Measurements from ENCODE around the gene CFAP69. TPM values are rescaled to one million over a fixed set of nuclear protein-coding genes. Genes with fewer than 3 reads are reported as not detected.
A peak's percentile ranks its signal among the peaks of the same experiment; 100 is the strongest.
"Not testable (repeated sequence)": the region's sequence is repeated elsewhere in the genome, so short reads cannot be mapped to it uniquely, and the experiment has no call there.

Gene CFAP69
- total and polyA plus RNA-seq, 5 experiments from 2014 or later: 0.39 to 0.77 TPM; not detected in 3

DNA sequence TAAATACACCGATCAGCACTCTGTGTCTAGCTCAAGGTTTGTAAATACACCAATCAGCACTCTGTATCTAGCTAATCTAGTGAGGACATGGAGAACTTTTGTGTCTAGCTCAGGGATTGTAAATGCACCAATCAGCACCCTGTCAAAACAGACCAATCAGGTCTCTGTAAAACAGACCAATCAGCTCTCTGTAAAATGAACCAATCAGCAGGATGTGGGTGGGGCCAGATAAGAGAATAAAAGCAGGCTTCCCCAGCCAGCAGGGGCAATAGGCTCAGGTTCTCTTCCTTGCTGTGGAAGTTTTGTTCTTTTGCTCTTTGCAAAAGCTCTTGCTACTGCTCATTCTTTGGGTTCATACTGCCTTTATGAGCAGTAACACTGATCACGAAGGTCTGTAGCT is 90.0 kb downstream of the CFAP69 start:
- H3K27me3 Mint-ChIP-seq: peaks cover 0 to 17% (median 8%) of the 10 kb centered on the region in 5 donors
- POLR2A ChIA-PET, DNase-seq, H3K9me3 Mint-ChIP-seq, H3K36me3 Mint-ChIP-seq, H3K4me3 Mint-ChIP-seq, H3K4me1 Mint-ChIP-seq, H3K27ac Mint-ChIP-seq, ATAC-seq: not testable (repeated sequence)

- Mint-ChIP-seq H3K4me1 (no peaks in the 10 kb centered on the region), H3K36me3 (no peaks in the 10 kb centered on the region), H3K4me3 (no peak overlapping the region), H3K27me3 (peaks cover 0 to 11% (median 8%) of the 10 kb centered on the region in 5 donors), H3K27ac (no peak overlapping the region), H3K9me3 (no peaks in the 10 kb centered on the region)
- POLR2A ChIA-PET: no interaction called here
- DNase-seq: no peak
- no peak for ATAC-seq
Measured at GRCh38 chr7:90337106-90337505, 92.1 kb downstream of the CFAP69 start.

DNA sequence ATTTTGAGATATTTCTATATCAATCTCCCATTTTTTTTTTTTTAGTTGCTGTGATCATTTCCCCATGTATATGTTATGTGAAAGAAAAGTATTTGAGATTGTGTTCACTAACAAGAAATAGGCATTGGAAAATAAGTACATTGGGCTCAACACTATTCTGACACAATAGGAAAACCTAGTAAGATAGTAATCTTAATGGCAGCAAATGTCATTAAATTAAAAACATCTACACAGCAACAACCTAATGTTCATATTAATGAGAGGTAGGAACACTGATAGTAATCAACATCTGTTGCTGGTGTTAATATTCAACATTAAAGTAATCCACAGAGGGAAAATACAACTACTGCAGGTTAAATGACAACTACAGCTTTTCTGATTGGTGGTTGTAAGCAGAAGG is 100.0 kb downstream of the CFAP69 start:
- H3K4me1 Mint-ChIP-seq: peaks cover 16 to 46% (median 42%) of the 10 kb centered on the region in 4 donors
- peaks cover 0 to 7% (median 3%) of the 10 kb centered on the region in 3 donors for H3K36me3 Mint-ChIP-seq
- H3K9me3 Mint-ChIP-seq: no peaks in the 10 kb centered on the region
- H3K27ac Mint-ChIP-seq: peak overlapping the region; percentile 98 to 100 (median 100)
- POLR2A ChIA-PET: no interaction called here
- ATAC-seq (no peak), DNase-seq (no peak)
- no peaks in the 10 kb centered on the region for H3K27me3 Mint-ChIP-seq
- peak overlapping the region in 9 of 10 donors; percentile 94 to 99 (median 96) for H3K4me3 Mint-ChIP-seq

DNA sequence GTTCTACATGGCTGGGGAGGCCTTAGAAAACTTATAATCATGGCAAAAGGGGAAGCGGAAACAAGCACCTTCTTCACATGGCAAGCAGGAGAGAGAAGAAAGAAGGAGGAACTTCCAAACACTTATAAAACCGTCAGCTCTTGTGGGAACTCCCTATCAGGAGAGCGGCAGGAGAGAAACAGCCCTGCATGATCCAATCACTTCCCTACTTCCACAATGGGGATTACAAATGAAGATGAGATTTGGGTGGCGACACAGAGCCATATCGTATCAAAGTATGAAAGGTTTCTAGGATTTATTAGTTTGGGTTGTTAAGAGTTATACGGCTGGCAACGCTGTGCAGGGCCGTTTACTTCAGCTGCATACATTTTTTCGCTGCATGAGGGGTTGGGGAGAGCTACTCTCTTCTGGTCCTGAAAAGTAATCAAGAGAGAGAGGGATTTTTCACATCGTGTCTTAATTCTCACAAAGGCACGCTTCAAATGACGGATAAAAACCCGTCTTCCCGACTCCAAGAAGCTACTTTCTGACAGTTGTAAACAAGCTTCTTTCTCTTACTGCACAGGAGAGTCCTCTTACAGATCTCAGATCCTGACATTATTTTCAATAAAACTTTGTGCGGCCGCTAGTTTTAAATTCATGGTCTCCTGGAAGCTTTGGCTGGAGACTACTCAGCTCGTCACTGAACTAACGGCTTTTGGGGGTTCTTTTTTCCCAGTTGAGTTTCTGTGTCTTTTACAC is 100.8 kb downstream of the CFAP69 start:
- peak overlapping the region; percentile 98 to 100 (median 100) for H3K27ac Mint-ChIP-seq
- ATAC-seq: peak; percentile 7 to 12
- peak overlapping the region; percentile 94 to 99 (median 96) for H3K4me3 Mint-ChIP-seq
- no peaks in the 10 kb centered on the region for H3K9me3 Mint-ChIP-seq
- POLR2A ChIA-PET: interaction anchor here (1.1 to 1.5 kb wide), 2 partner anchors 57 to 58 kb away, joined by 4 to 5 read pairs; partner anchors contain the start of gene CLDN12
- DNase-seq: no peak
- peaks cover 0 to 12% (median 3%) of the 10 kb centered on the region in 3 donors for H3K36me3 Mint-ChIP-seq
- H3K27me3 Mint-ChIP-seq: no peaks in the 10 kb centered on the region
- peaks cover 19 to 54% (median 50%) of the 10 kb centered on the region in 4 donors for H3K4me1 Mint-ChIP-seq

DNA sequence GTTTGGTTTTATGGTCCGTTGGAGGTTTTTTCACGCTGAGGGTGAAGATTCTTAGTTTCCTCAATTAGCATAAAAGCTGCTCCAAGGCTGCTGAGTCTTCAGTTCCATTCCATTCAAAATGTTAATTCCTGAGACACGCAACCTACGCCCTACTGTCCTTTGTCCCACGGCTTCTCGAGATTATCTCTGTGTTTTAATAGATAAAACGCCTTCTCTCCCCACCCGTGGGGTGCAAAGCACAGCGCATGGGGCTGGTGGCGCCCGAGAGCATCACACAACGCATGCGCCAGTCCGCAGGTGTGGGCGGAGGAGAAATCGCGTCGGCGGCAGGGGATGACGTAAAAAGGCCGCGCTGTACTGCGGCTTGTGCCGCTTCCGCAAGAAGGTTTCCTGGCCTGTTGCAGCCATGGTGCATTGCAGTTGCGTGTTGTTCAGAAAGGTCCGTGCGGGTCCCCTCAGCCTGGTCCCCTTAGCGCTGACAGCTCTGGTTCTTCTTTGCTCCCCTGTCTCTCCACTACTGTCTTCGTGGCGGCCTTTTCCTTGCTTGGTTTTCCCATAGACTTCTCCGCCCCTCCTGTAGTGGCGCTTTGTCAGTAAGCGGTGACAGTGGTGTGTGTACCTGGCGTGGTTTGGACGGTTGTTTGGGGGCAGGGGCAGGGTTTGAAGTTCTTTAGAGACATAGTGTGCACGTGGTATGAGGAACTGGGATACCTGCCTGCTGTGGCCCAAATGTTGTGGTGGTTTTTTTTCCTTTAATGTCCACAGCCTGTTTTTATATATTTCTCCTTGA is 101.6 kb downstream of the CFAP69 start, which contains the start of gene GTPBP10:
TSS of gene GTPBP10 (plus strand) at position 381 of the 790 bp plus-strand sequence. CDS start at position 407, 26 bp downstream.
- H3K4me3 Mint-ChIP-seq: peak within 1 kb of the TSS; percentile 94 to 99 (median 96)
- H3K9me3 Mint-ChIP-seq: no peaks in the 10 kb centered on the region
- no peaks in the 10 kb centered on the region for H3K27me3 Mint-ChIP-seq
- POLR2A ChIA-PET: interaction anchor here (1.1 to 1.5 kb wide), 3 partner anchors 56 to 57 kb away, joined by 3 to 5 read pairs (median 4); partner anchors contain the start of gene CLDN12
- ATAC-seq (peak; percentile 90 to 92), DNase-seq (peak; percentile 90 to 97 (median 95))
- H3K36me3 Mint-ChIP-seq: peaks cover 0 to 13% (median 3%) of the 10 kb centered on the region in 3 donors
- peak within 1 kb of the TSS; percentile 98 to 100 (median 100) for H3K27ac Mint-ChIP-seq
- peaks cover 20 to 57% (median 52%) of the 10 kb centered on the region in 4 donors for H3K4me1 Mint-ChIP-seq

- POLR2A ChIA-PET: interaction anchor here (0.7 to 1.3 kb wide), 2 partner anchors 56 to 115 kb away, joined by 3 to 10 read pairs; partner anchors contain the start of gene CLDN12
- DNase-seq: no peak
- H3K4me3 Mint-ChIP-seq: peak overlapping the region; percentile 94 to 99 (median 96)
- peaks cover 28 to 69% (median 62%) of the 10 kb centered on the region in 4 donors for H3K4me1 Mint-ChIP-seq
- H3K27ac Mint-ChIP-seq: peak overlapping the region; percentile 81 to 100 (median 100)
- H3K36me3 Mint-ChIP-seq: peaks cover 5 to 23% (median 6%) of the 10 kb centered on the region in 3 donors
- no peak for ATAC-seq
- H3K27me3 Mint-ChIP-seq: no peaks in the 10 kb centered on the region
- H3K9me3 Mint-ChIP-seq: no peaks in the 10 kb centered on the region
Measured at GRCh38 chr7:90347759-90348158, 102.8 kb downstream of the CFAP69 start.

- Mint-ChIP-seq H3K36me3 (peaks cover 6 to 38% (median 10%) of the 10 kb centered on the region in 3 donors), H3K9me3 (no peaks in the 10 kb centered on the region), H3K4me1 (peaks cover 30 to 74% (median 70%) of the 10 kb centered on the region in 4 donors), H3K27ac (peak overlapping the region in 8 of 10 donors; percentile 34 to 100 (median 53)), H3K4me3 (peak overlapping the region in 5 of 10 donors; percentile 16 to 47 (median 28)), H3K27me3 (no peaks in the 10 kb centered on the region)
- ATAC-seq (no peak), DNase-seq (no peak)
- POLR2A ChIA-PET: no interaction called here
Measured at GRCh38 chr7:90349305-90349704, 104.3 kb downstream of the CFAP69 start.

GRCh38 chr7:90350032-90350431 is 105.1 kb downstream of the CFAP69 start:
- POLR2A ChIA-PET, ATAC-seq, H3K27me3 Mint-ChIP-seq, DNase-seq, H3K9me3 Mint-ChIP-seq: not testable (repeated sequence)
- Mint-ChIP-seq H3K27ac (peak overlapping the region in 2 of 10 donors; percentile 69 to 84), H3K36me3 (peaks cover 9 to 43% (median 11%) of the 10 kb centered on the region in 3 donors), H3K4me3 (peak overlapping the region in 3 of 10 donors; percentile 7 to 33 (median 12)), H3K4me1 (peaks cover 30 to 72% (median 68%) of the 10 kb centered on the region in 4 donors)

DNA sequence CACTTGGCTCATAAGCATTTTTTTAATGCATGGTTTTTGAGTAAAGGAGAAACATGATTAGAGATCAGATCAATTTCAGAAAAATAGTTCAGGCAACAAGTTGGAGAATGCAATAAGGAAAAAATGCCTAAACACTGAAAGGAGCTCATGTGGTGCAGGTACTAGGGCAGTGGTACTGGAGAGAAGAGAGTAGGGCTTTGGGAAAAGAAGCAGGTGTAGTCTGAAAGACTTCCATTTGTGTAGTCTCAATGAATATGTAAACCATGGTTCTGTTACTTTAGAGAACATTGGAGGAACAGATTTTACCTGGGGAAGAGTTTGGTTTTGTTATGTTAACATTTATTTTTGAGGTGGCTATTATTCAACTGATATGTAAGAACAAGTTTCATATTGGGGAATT is 107.0 kb downstream of the CFAP69 start:
- ATAC-seq: no peak
- no peak for DNase-seq
- peak overlapping the region in 2 of 10 donors; percentile 13 to 31 for H3K4me3 Mint-ChIP-seq
- H3K27me3 Mint-ChIP-seq: no peaks in the 10 kb centered on the region
- H3K27ac Mint-ChIP-seq: peak overlapping the region in 1 of 10 donors; percentile 47
- H3K4me1 Mint-ChIP-seq: peaks cover 28 to 70% (median 56%) of the 10 kb centered on the region in 4 donors
- POLR2A ChIA-PET: no interaction called here
- H3K9me3 Mint-ChIP-seq: peaks cover 0 to 10% (median 6%) of the 10 kb centered on the region in 9 donors
- H3K36me3 Mint-ChIP-seq: peaks cover 24 to 61% (median 29%) of the 10 kb centered on the region in 3 donors

Other genes with a start within 250 kb of the CFAP69 start
- not detected for gene STEAP1, start 90.7 kb upstream of the CFAP69 start, total RNA-seq
- under 1 TPM in 1 of 3 donors, not detected in 2; 0.28 TPM for gene STEAP1, start 90.7 kb upstream of the CFAP69 start, polyA plus RNA-seq
- gene STEAP2, start 33.4 kb upstream of the CFAP69 start, total RNA-seq: not detected
- not detected for gene STEAP2, start 33.4 kb upstream of the CFAP69 start, polyA plus RNA-seq
- gene FAM237B, start 76.1 kb downstream of the CFAP69 start, total RNA-seq: not detected
- not detected for gene FAM237B, start 76.1 kb downstream of the CFAP69 start, polyA plus RNA-seq
- gene GTPBP10, start 101.5 kb downstream of the CFAP69 start, total RNA-seq: 10 to 100 TPM; 51.2 to 54.2 TPM
- 10 to 100 TPM; 39.5 to 45.7 (median 43.4) TPM for gene GTPBP10, start 101.5 kb downstream of the CFAP69 start, polyA plus RNA-seq
- 1 to 10 TPM; 1.7 to 3.0 TPM for gene CLDN12, start 158.3 kb downstream of the CFAP69 start, total RNA-seq
- 1 to 10 TPM in 2 of 3 donors, under 1 TPM in 1; 0.27 to 1.8 (median 1.3) TPM for gene CLDN12, start 158.3 kb downstream of the CFAP69 start, polyA plus RNA-seq
- not detected for gene PTTG1IP2, start 224.5 kb downstream of the CFAP69 start, total RNA-seq
- gene PTTG1IP2, start 224.5 kb downstream of the CFAP69 start, polyA plus RNA-seq: not detected

All from naive thymus-derived CD8-positive, alpha-beta T cell (primary cell).